Hematopoietic multipotent progenitor cell treated with erythropoietin and hydrocortisone succinate and interleukin-3 and kit ligand, for 15 days (in vitro differentiated cells): ENCODE data around the gene ZNF25.
"Not testable (repeated sequence)": the region's sequence is repeated elsewhere in the genome, so short reads cannot be mapped to it uniquely, and the experiment has no call there.

ENCODE experiments used
- DNase-seq: peaks from one replicate; pipeline ENCODE4 v3.0.0-alpha.2; 2015; ENCODE audit warnings: low spot score

ZNF25 gene

DNA sequence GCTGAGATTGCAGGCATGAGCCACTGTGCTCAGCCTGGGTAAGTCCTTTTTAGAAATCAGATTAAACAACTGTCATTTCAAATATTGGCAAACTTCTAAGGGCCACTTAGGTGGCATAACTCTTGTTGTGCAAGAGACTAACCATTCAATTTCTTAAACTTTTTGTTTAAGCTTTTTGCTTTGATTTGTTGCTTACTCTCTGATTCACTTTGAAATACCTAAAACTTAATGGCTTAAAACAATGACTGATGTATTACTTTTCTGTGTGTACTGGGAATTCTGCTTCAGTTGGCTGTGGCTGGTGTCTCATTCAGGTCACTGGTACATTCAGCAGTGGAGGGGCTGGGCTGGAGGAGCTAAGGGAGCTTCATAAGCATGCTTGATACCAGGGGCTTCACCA, 28.9 kb downstream of the ZNF25 start:
- DNase-seq: no peak

GRCh38 chr10:37937864-37938263, 38.6 kb downstream of the ZNF25 start:
- DNase-seq: no peak

- DNase-seq: no peak
Measured at GRCh38 chr10:37934791-37935190, 41.7 kb downstream of the ZNF25 start.

GRCh38 chr10:37930423-37930822, 46.0 kb downstream of the ZNF25 start:
- DNase-seq: no peak

DNA sequence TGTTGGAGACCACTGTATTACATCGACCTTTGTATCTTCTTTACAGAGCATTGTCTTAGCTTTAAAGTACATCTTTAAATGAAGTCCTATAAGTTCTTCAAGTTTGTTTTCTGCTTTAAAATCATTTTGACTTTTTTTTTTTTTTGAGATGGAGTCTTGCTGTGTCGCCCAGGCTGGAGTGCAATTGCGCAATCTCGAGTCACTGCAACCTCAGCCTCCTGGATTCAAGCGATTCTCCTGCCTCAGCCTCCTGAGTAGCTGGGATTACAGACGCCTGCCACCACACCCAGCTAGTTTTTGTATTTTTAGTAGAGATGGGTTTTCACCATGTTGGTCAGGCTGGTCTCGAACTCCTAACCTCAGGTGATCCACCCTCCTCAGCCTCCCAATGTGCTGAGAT, 68.3 kb downstream of the ZNF25 start:
- not testable (repeated sequence) for DNase-seq

DNA sequence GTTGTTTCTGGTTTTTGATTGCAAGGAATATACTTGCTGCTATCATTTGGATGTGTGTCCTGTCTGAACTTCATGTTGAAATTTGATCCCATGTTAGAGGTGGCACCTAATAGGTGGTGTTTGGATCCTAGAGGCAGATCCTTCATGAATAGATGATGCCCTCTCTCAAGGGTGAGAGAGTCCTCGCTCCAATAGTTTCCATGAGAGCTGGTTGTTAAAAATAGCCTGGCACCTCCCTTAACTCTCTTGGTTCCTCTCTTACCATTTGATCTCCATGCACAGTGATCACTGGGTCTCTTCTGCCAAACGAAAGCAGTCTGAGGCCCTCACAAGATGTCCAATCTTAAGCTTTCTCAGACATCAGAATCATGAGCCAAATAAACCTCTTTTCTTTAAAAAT, 70.1 kb downstream of the ZNF25 start:
- DNase-seq: no peak
